ENCODE data around the gene CCDC71L. TPM values are rescaled to one million over a fixed set of nuclear protein-coding genes. Genes with fewer than 3 reads are reported as not detected.
A peak's percentile ranks its signal among the peaks of the same experiment; 100 is the strongest.
"Not testable (repeated sequence)": the region's sequence is repeated elsewhere in the genome, so short reads cannot be mapped to it uniquely, and the experiment has no call there.

CCDC71L gene
- total RNA-seq: 1 to 10 TPM; 4.4 to 7.0 (median 5.7) TPM

- peak; percentile 85 to 94 for DNase-seq
- Histone ChIP-seq H3K27me3 (no peaks in the 10 kb centered on the region), H3K4me3 (peak within 1 kb of the TSS; percentile 60 to 89 (median 78)), H3K36me3 (no peaks in the 10 kb centered on the region), H3K9me3 (no peaks in the 10 kb centered on the region), H3K4me1 (peaks cover 8 to 12% of the 10 kb centered on the region in 2 donors), H3K27ac (peak within 1 kb of the TSS; percentile 82 to 91 (median 88))
- in situ Hi-C loops (cut with MboI; ENCODE audit: low sequenced_read_pairs in 4 of 4): loop anchor here in 2 of 4 donors (25.0 kb wide), 3 partner anchors 474 to 501 kb away; partner anchors contain the start of gene HBP1 (in 1 of the 2)
- intact Hi-C loops (cut with DNase I; ENCODE audit: low total_unique reads): loop anchor here (2.0 to 5.0 kb wide), 8 partner anchors 64 to 1081 kb away; partner anchors contain the start of genes ATXN7L1, CBLL1, HBP1 and NAMPT
- TF ChIP-seq CTCF (IDR thresholded peaks at IDR 0.05 in 4 of 5, conservative IDR thresholded peaks at IDR 0.05 in 1 of 5) (no peak), POLR2A (IDR thresholded peaks at IDR 0.05) (peak; percentile 64 to 71)
- ATAC-seq: peak; percentile 85 to 88
Observed at GRCh38 chr7:106660862-106661720, at the start of gene CCDC71L. TSS of gene CCDC71L (minus strand) at chr7:106661158. CDS start at chr7:106660896, 262 bp downstream.

GRCh38 chr7:106709604-106710003 lies 48.6 kb upstream of the CCDC71L start:
- DNase-seq; ATAC-seq; H3K4me1 ChIP-seq; H3K9me3 ChIP-seq; H3K27ac ChIP-seq; H3K36me3 ChIP-seq; intact Hi-C loops (cut with DNase I; ENCODE audit: low total_unique reads); in situ Hi-C loops (cut with MboI; ENCODE audit: low sequenced_read_pairs in 4 of 4); H3K27me3 ChIP-seq; H3K4me3 ChIP-seq: not testable (repeated sequence)

- Histone ChIP-seq H3K27me3 (no peaks in the 10 kb centered on the region), H3K4me3 (no peak overlapping the region), H3K4me1 (no peaks in the 10 kb centered on the region), H3K36me3 (no peaks in the 10 kb centered on the region), H3K9me3 (no peaks in the 10 kb centered on the region), H3K27ac (no peak overlapping the region)
- in situ Hi-C loops (cut with MboI; ENCODE audit: low sequenced_read_pairs in 4 of 4): no loop called here
- DNase-seq: no peak
- no peak for ATAC-seq
- intact Hi-C loops (cut with DNase I; ENCODE audit: low total_unique reads): no loop called here
- TF ChIP-seq POLR2A (IDR thresholded peaks at IDR 0.05) (no peak), CTCF (IDR thresholded peaks at IDR 0.05 in 4 of 5, conservative IDR thresholded peaks at IDR 0.05 in 1 of 5) (no peak)
Observed at GRCh38 chr7:106704000-106704840, 43.3 kb upstream of the CCDC71L start.

GRCh38 chr7:106693677-106694353 lies 32.9 kb upstream of the CCDC71L start:
- no peaks in the 10 kb centered on the region for H3K36me3 ChIP-seq
- no peak overlapping the region for H3K4me3 ChIP-seq
- H3K9me3 ChIP-seq: no peaks in the 10 kb centered on the region
- intact Hi-C loops (cut with DNase I; ENCODE audit: low total_unique reads) (no loop called here), in situ Hi-C loops (cut with MboI; ENCODE audit: low sequenced_read_pairs in 4 of 4) (no loop called here)
- H3K4me1 ChIP-seq: no peaks in the 10 kb centered on the region
- no peaks in the 10 kb centered on the region for H3K27me3 ChIP-seq
- no peak for ATAC-seq
- no peak for TF ChIP-seq CTCF (IDR thresholded peaks at IDR 0.05 in 4 of 5, conservative IDR thresholded peaks at IDR 0.05 in 1 of 5)
- TF ChIP-seq POLR2A (IDR thresholded peaks at IDR 0.05): no peak
- H3K27ac ChIP-seq: no peak overlapping the region
- no peak for DNase-seq
